GM23248 (cell line): ENCODE results near the gene FZD7. TPM values are rescaled to one million over a fixed set of nuclear protein-coding genes. Genes with fewer than 3 reads are reported as not detected.

Experiments used
- DNase-seq: peaks from one replicate; pipeline ENCODE4 v3.0.0-alpha.2; 2015
- H2AFZ ChIP-seq: fragments of 200-600 bp; sonication (generic); 2 replicates; pipeline ENCODE4 v1.6.1; 2016; ENCODE audit warnings: antibody characterized with exemption
- H3F3A ChIP-seq: fragments of 200-600 bp; sonication (generic); 2 replicates; pipeline ENCODE4 v1.6.1; 2016; ENCODE audit warnings: mild to moderate bottlenecking, antibody characterized with exemption, mixed run types; ENCODE audit not compliant: insufficient read depth
- H3K27ac ChIP-seq: fragments of 200-600 bp; sonication (generic); 2 replicates; pipeline ENCODE4 v1.5.1; 2016; ENCODE audit warnings: mild to moderate bottlenecking
- H3K27me3 ChIP-seq: fragments of 200-600 bp; sonication (generic); replicated peaks from 2 replicates; pipeline ENCODE4 v1.6.1; 2016; ENCODE audit warnings: mild to moderate bottlenecking; ENCODE audit not compliant: insufficient read depth
- H3K36me3 ChIP-seq: fragments of 200-600 bp; sonication (generic); 2 replicates; pipeline ENCODE4 v1.6.1; 2016; ENCODE audit warnings: low read depth, mild to moderate bottlenecking
- H3K4me1 ChIP-seq: fragments of 200-600 bp; sonication (generic); 2 replicates; pipeline ENCODE4 v1.6.1; 2016; ENCODE audit warnings: mild to moderate bottlenecking; ENCODE audit not compliant: insufficient read depth
- H3K4me2 ChIP-seq: fragments of 200-600 bp; sonication (generic); one replicate; pipeline ENCODE4 v1.6.1; 2016; ENCODE audit warnings: mild to moderate bottlenecking; ENCODE audit not compliant: unreplicated experiment
- H3K4me3 ChIP-seq: fragments of 200-600 bp; sonication (generic); 2 replicates; pipeline ENCODE4 v1.5.1; 2016; ENCODE audit warnings: mild to moderate bottlenecking
- H3K79me2 ChIP-seq: fragments of 200-600 bp; sonication (generic); 2 replicates; pipeline ENCODE4 v1.6.1; 2016; ENCODE audit warnings: mild to moderate bottlenecking; ENCODE audit not compliant: insufficient read depth
- H3K9ac ChIP-seq: fragments of 200-600 bp; sonication (generic); 2 replicates; pipeline ENCODE4 v1.6.1; 2016; ENCODE audit warnings: mild to moderate bottlenecking
- H3K9me2 ChIP-seq: fragments of 200-600 bp; sonication (generic); 2 replicates; pipeline ENCODE4 v1.6.1; 2016; ENCODE audit warnings: mixed run types, mild to moderate bottlenecking, moderate library complexity; ENCODE audit not compliant: insufficient read depth
- H3K9me3 ChIP-seq: fragments of 200-600 bp; sonication (generic); one replicate; pipeline ENCODE4 v1.6.1; 2017; ENCODE audit warnings: low read depth
- H4K20me1 ChIP-seq: fragments of 200-600 bp; sonication (generic); 2 replicates; pipeline ENCODE4 v1.6.0; 2016; ENCODE audit not compliant: insufficient read depth
- EZH2 ChIP-seq: fragments of 200-600 bp; sonication (generic); IDR thresholded peaks from 2 replicates; pipeline ENCODE4 v1.6.1; 2018; ENCODE audit warnings: antibody characterized with exemption, mild to moderate bottlenecking; ENCODE audit not compliant: insufficient read depth, poor library complexity, severe bottlenecking
- EZH2phosphoT487 ChIP-seq: fragments of 200-600 bp; sonication (generic); IDR thresholded peaks from 2 replicates; pipeline ENCODE4 v1.6.1; 2018; ENCODE audit warnings: antibody characterized with exemption, moderate library complexity, mild to moderate bottlenecking, low read depth; ENCODE audit not compliant: insufficient read depth
- WGBS, 2 experiments: methylation state at CpG; one replicate each; pipeline ENCODE4 v1.1.6; 2015 to 2017; ENCODE audit warnings: low lambda C conversion rate in 2 of 2, low coverage in 1 of 2; ENCODE audit errors: missing lambda C conversion rate in 2 of 2; 5-methylcytosine and 5-hydroxymethylcytosine counted together
- in situ Hi-C: fragments of 300-500 bp; cut with MboI; formaldehyde crosslinking; loops from 2 replicates; pipeline ENCODE4 v1.15.0; 2020
- polyA plus RNA-seq: library from polyadenylated mRNA; unstranded; fragments of >200 nt; fragmentation: Nextera tagmentation; extraction: Ambion mirVana; gene quantifications from 2 replicates; pipeline ENCODE4 v1.2.1, GENCODE V29; 2016
- total RNA-seq: library from RNA; depleted of rRNA; stranded (reverse); fragments of >200 nt; shearing (Covaris generic); gene quantifications from 2 replicates; pipeline ENCODE4 v1.2.3, GENCODE V29; 2014

Gene FZD7
- total and polyA plus RNA-seq, 2 experiments from 2014 or later: 19.4 to 56.4 TPM

DNA sequence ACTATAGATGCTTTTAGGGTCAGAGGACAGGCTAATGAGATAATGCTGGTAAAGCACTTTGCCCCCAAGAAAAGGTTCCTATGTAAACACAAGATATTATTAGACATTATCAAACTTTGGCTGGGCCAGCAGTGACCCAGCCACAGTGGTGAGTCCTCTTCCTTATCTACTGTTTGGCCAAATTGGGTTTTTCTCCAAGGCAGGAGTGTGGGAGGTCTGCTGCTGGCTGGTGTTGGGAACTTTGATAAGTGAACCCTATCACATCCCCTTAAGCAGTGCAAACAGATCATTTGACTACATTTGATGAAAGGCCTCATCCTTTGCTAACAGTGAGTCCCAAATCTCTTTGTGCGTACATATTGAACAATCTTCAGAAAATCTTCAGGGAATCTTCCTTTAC, 16.2 kb downstream of the FZD7 start:
- no peak overlapping the region for H3K9ac ChIP-seq
- H3K27ac ChIP-seq: no peak overlapping the region
- WGBS, 2 experiments: 96 to 100% methylated on average over 1 of the region's 1 CpG
- in situ Hi-C loops: no loop called here
- H3K4me1 ChIP-seq: peaks cover 12% of the 10 kb centered on the region
- no peaks in the 10 kb centered on the region for H3K79me2 ChIP-seq
- no peak for DNase-seq
- peaks cover 10% of the 10 kb centered on the region for H3F3A ChIP-seq
- no peaks in the 10 kb centered on the region for H3K36me3 ChIP-seq
- H3K27me3 ChIP-seq: no peaks in the 10 kb centered on the region
- H3K4me3 ChIP-seq: no peak overlapping the region
- no peaks in the 10 kb centered on the region for H3K9me2 ChIP-seq
- H3K9me3 ChIP-seq: no peaks in the 10 kb centered on the region
- H3K4me2 ChIP-seq: no peak overlapping the region
- no peak for TF ChIP-seq EZH2
- TF ChIP-seq EZH2phosphoT487: no peak
- H4K20me1 ChIP-seq: no peaks in the 10 kb centered on the region
- no peak overlapping the region for H2AFZ ChIP-seq

GRCh38 chr2:202050652-202051051, 17.0 kb downstream of the FZD7 start:
- Histone ChIP-seq H3K27ac (no peak overlapping the region), H3K27me3 (no peaks in the 10 kb centered on the region), H3K36me3 (no peaks in the 10 kb centered on the region), H4K20me1 (no peaks in the 10 kb centered on the region), H3K4me3 (no peak overlapping the region), H3K9ac (no peak overlapping the region), H3K79me2 (no peaks in the 10 kb centered on the region), H3K4me1 (peaks cover 12% of the 10 kb centered on the region), H3K9me3 (no peaks in the 10 kb centered on the region), H3K9me2 (no peaks in the 10 kb centered on the region), H3K4me2 (no peak overlapping the region), H3F3A (peaks cover 10% of the 10 kb centered on the region), H2AFZ (no peak overlapping the region)
- DNase-seq: no peak
- TF ChIP-seq EZH2phosphoT487: no peak
- TF ChIP-seq EZH2: no peak
- in situ Hi-C loops: no loop called here

DNA sequence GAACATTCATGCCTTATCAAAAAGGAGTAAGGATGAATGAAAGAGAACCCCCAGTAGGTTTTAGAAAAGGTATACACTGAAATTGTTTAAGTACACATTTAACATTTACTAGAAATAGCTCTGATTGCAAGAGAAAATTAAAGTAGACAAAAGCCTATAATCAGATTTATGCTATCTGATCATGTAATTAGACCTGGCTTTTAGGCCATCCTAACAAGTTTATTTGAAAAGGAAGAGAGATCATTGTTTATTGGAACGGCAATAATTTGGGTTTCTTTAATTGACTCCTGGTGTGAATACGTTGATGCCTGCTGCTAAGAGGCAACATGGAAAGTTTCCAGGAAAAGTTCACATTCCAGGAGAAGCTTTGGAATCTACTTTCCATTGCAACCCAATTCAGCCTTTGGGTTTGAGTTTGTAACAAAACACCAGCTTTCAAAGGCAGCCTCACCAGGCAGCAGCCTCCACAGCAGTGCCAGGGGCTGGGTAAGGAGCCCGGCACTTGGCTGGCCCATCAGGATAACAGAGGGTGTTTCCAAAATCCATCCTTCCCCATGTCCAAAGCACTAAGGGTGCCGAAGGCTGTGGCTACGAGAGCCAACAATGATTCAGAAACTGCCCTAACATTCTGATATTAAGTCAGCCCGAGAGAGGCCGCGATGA, 18.0 kb downstream of the FZD7 start:
- in situ Hi-C loops: no loop called here
- H3K27ac ChIP-seq: 0 out of 2 replicates have a peak overlapping the region, but pooled peaks have one; percentile 8

GRCh38 chr2:202052235-202052634, 18.6 kb downstream of the FZD7 start:
- no peaks in the 10 kb centered on the region for H3K27me3 ChIP-seq
- peaks cover 10% of the 10 kb centered on the region for H3F3A ChIP-seq
- in situ Hi-C loops: no loop called here
- H3K4me3 ChIP-seq: peak overlapping the region; percentile 46; the same call in 1 of the 2 replicates
- H4K20me1 ChIP-seq: no peaks in the 10 kb centered on the region
- H3K4me2 ChIP-seq: peak overlapping the region; percentile 83
- no peak for DNase-seq
- TF ChIP-seq EZH2phosphoT487 (no peak), EZH2 (no peak)
- H3K27ac ChIP-seq: 0 out of 2 replicates have a peak overlapping the region, but pooled peaks have one; percentile 8
- no peaks in the 10 kb centered on the region for H3K9me2 ChIP-seq
- no peaks in the 10 kb centered on the region for H3K79me2 ChIP-seq
- no peaks in the 10 kb centered on the region for H3K9me3 ChIP-seq
- 77 to 80% methylated on average over 1 of the region's 1 CpG for WGBS, 2 experiments
- peak overlapping the region; percentile 72 for H2AFZ ChIP-seq
- no peak overlapping the region for H3K9ac ChIP-seq
- peaks cover 12% of the 10 kb centered on the region for H3K4me1 ChIP-seq
- H3K36me3 ChIP-seq: no peaks in the 10 kb centered on the region

More for the DNA sequence above, 18.0 kb downstream of the FZD7 start:
- H3K4me1 ChIP-seq: peaks cover 12% of the 10 kb centered on the region
- H4K20me1 ChIP-seq: no peaks in the 10 kb centered on the region
- peak overlapping the region; percentile 72 for H2AFZ ChIP-seq
- peak; percentile 60 for DNase-seq
- TF ChIP-seq EZH2phosphoT487 (no peak), EZH2 (no peak)
- H3F3A ChIP-seq: peaks cover 10% of the 10 kb centered on the region
- H3K4me2 ChIP-seq: peak overlapping the region; percentile 83
- peak overlapping the region; percentile 46; the same call in 1 of the 2 replicates for H3K4me3 ChIP-seq
- no peaks in the 10 kb centered on the region for H3K9me2 ChIP-seq
- H3K36me3 ChIP-seq: no peaks in the 10 kb centered on the region
- WGBS, 2 experiments: 12% methylated on average over 8 of the region's 8 CpGs
- H3K79me2 ChIP-seq: no peaks in the 10 kb centered on the region
- no peaks in the 10 kb centered on the region for H3K27me3 ChIP-seq
- no peaks in the 10 kb centered on the region for H3K9me3 ChIP-seq
- H3K9ac ChIP-seq: no peak overlapping the region
